Body of pancreas (tissue), 4 donors: Measurements from ENCODE around the gene PTGDR.

Experiments
- CTCF ChIP-seq, 7 experiments: fragments of 450-650 bp in 4 of 7; fragments of 200-600 bp in 3 of 7; sonication (generic) in 3 of 7; IDR thresholded peaks; one replicate each; pipeline ENCODE4 v1.5.1; 2016 to 2019; ENCODE audit warnings: antibody characterized with exemption in 7 of 7
- POLR2A ChIP-seq, 3 donors: fragments of 450-650 bp; IDR thresholded peaks; one replicate each; pipeline ENCODE4 v1.6.1; 2016; ENCODE audit warnings: antibody characterized with exemption in 3 of 3, mild to moderate bottlenecking in 2 of 3

DNA sequence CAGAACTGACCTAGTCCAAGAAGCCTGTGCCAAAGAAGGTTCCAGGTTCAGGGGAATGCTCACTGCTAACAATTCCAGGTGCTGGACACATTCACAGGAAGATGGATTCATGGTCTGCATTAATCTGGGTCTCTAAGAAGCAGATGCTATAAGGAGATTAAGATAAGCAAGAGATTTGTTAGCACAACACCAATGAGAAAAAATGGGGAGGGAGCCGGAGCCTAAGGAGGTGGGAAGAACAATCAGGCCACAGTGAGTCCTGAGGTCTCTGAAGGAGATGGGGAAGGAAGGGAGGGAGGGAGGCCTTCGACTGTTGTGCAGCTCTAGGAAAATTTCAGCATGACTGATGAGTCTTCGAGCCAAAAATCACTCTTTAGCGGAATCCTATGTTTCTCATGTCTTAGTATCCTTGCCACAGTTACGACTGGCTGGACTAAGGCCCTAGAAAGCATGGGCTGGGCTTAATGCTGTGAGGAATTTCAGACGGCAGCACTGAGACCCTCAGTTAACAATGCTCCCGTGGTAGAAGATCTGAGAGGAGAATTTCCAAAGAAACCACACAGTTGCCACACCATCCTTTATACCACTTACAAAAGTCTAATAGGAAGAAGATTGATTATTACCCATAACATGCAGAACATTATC lies 31.5 kb upstream of the PTGDR start:
- TF ChIP-seq POLR2A (IDR thresholded peaks at IDR 0.05) (no peak), CTCF (IDR thresholded peaks at IDR 0.05) (no peak)
